Stimulated activated memory B cell treated with anti-CD40 and anti-IgM and Interleukin-4, amounts not matched to agents 10 μg/mL and 1 μg/mL and 100 μg/mL, for 72 hours (primary cell): ENCODE data around the gene TMEM169.

Source experiments
- ATAC-seq: fragments of 150-1000 bp; cut with Tn5 transposase; 2 replicates; pipeline ENCODE4 v1.10.0; 2021
- H3K27ac Mint-ChIP-seq: one replicate; pipeline ENCODE4 v1.8.0; 2022; ENCODE audit warnings: mild to moderate bottlenecking, mixed read lengths
- H3K27me3 Mint-ChIP-seq: one replicate; pipeline ENCODE4 v1.8.0; 2022; ENCODE audit warnings: mixed read lengths
- H3K36me3 Mint-ChIP-seq: one replicate; pipeline ENCODE4 v1.8.0; 2022; ENCODE audit warnings: mixed read lengths
- H3K4me1 Mint-ChIP-seq: one replicate; pipeline ENCODE4 v1.8.0; 2022; ENCODE audit warnings: mixed read lengths
- H3K4me3 Mint-ChIP-seq: one replicate; pipeline ENCODE4 v1.8.0; 2022; ENCODE audit warnings: mild to moderate bottlenecking, moderate library complexity, mixed read lengths
- H3K9me3 Mint-ChIP-seq: one replicate; pipeline ENCODE4 v1.8.0; 2022; ENCODE audit warnings: mixed read lengths

The TMEM169 gene

GRCh38 chr2:216149741-216150140 is 68.0 kb downstream of the TMEM169 start:
- Mint-ChIP-seq H3K4me3 (no peak overlapping the region), H3K4me1 (no peaks in the 10 kb centered on the region), H3K36me3 (peaks cover 68% of the 10 kb centered on the region), H3K9me3 (no peaks in the 10 kb centered on the region), H3K27ac (no peak overlapping the region), H3K27me3 (no peaks in the 10 kb centered on the region)
- ATAC-seq = no peak

- Mint-ChIP-seq H3K9me3 (no peaks in the 10 kb centered on the region), H3K27me3 (no peaks in the 10 kb centered on the region)
- no peak for ATAC-seq
Observed at GRCh38 chr2:216151313-216152025, 69.8 kb downstream of the TMEM169 start.

More at GRCh38 chr2:216151313-216152025, 69.8 kb downstream of the TMEM169 start:
- Mint-ChIP-seq H3K36me3 (peaks cover 79% of the 10 kb centered on the region), H3K4me3 (no peak overlapping the region), H3K4me1 (peaks cover 5% of the 10 kb centered on the region), H3K27ac (no peak overlapping the region)
